Astrocyte (in vitro differentiated cells and primary cell): Measurements from ENCODE around the gene RUNX3.

Source experiments
- EZH2 ChIP-seq: IDR thresholded peaks from 2 replicates; pipeline ENCODE4 v1.6.1; 2012; ENCODE audit warnings: mild to moderate bottlenecking, low read length, inconsistent platforms; ENCODE audit not compliant: insufficient read depth
- TF ChIP-seq, protein P1 (sequence below): IDR thresholded peaks from 2 replicates; pipeline ENCODE4 v1.5.1; 2011; ENCODE audit warnings: low read depth, mild to moderate bottlenecking, inconsistent platforms, low read length, moderate library complexity; ENCODE audit not compliant: insufficient read depth

DNA sequence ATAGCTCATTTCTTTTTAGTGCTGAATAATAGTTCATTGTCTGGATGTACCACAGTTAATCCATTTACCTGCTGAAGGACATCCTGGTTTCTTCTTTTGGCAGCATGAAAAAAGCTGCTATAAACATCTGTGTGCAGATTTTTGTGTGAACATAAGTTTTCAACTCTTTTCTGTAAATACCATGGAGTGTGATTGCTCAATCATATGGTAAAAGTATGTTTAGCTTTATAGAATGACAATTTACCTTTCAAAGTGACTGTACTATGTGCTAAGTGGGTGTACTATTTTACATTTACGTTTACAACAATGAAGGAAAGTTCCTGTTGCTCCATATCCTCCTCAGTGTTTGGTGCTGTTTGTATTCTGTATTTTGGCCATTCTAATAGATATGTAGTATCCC is 49.0 kb downstream of the RUNX3 start:
- TF ChIP-seq, protein P1, sequence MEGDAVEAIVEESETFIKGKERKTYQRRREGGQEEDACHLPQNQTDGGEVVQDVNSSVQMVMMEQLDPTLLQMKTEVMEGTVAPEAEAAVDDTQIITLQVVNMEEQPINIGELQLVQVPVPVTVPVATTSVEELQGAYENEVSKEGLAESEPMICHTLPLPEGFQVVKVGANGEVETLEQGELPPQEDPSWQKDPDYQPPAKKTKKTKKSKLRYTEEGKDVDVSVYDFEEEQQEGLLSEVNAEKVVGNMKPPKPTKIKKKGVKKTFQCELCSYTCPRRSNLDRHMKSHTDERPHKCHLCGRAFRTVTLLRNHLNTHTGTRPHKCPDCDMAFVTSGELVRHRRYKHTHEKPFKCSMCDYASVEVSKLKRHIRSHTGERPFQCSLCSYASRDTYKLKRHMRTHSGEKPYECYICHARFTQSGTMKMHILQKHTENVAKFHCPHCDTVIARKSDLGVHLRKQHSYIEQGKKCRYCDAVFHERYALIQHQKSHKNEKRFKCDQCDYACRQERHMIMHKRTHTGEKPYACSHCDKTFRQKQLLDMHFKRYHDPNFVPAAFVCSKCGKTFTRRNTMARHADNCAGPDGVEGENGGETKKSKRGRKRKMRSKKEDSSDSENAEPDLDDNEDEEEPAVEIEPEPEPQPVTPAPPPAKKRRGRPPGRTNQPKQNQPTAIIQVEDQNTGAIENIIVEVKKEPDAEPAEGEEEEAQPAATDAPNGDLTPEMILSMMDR: no peak
- TF ChIP-seq EZH2: no peak
